Stimulated activated CD8-positive, alpha-beta memory T cell treated with anti-CD3 and anti-CD28 coated beads, Interleukin-15, amount 100 ng/mL, for 4 hours (primary cell): ENCODE results near the gene ZNF664.
"Not testable (repeated sequence)": the region's sequence is repeated elsewhere in the genome, so short reads cannot be mapped to it uniquely, and the experiment has no call there.

Experiments
- DNase-seq, 2 donors: peaks; one replicate each; pipeline ENCODE4 v3.0.0-alpha.2; 2020; ENCODE audit warnings: low read depth in 2 of 2

Gene ZNF664

GRCh38 chr12:123941624-123942237 is 31.3 kb upstream of the ZNF664 start:
- no peak for DNase-seq

GRCh38 chr12:123942238-123942653 is 30.8 kb upstream of the ZNF664 start:
- DNase-seq, result no peak

GRCh38 chr12:123942911-123943648 is 29.9 kb upstream of the ZNF664 start:
- DNase-seq, result no peak

GRCh38 chr12:123943816-123944215 is 29.2 kb upstream of the ZNF664 start:
- DNase-seq, result no peak

GRCh38 chr12:123944696-123945095 is 28.3 kb upstream of the ZNF664 start:
- DNase-seq, result no peak

GRCh38 chr12:123945287-123946151 is 27.5 kb upstream of the ZNF664 start:
- no peak for DNase-seq

GRCh38 chr12:123946152-123946515 is 26.9 kb upstream of the ZNF664 start:
- no peak for DNase-seq

GRCh38 chr12:123946516-123947505 is 26.2 kb upstream of the ZNF664 start:
- not testable (repeated sequence) for DNase-seq

GRCh38 chr12:123947531-123947930 is 25.5 kb upstream of the ZNF664 start:
- DNase-seq, result not testable (repeated sequence)

- DNase-seq, result no peak
These were observed 24.6 kb upstream of the ZNF664 start for GRCh38 chr12:123948401-123948795.

- DNase-seq, result no peak
These were observed 23.9 kb upstream of the ZNF664 start for GRCh38 chr12:123948796-123949769.

GRCh38 chr12:123949770-123950165 is 23.2 kb upstream of the ZNF664 start:
- no peak for DNase-seq

GRCh38 chr12:123950476-123951349 is 22.3 kb upstream of the ZNF664 start:
- DNase-seq, result no peak

- DNase-seq, result no peak
These were observed 21.5 kb upstream of the ZNF664 start for GRCh38 chr12:123951467-123951866.

GRCh38 chr12:123952037-123952436 is 21.0 kb upstream of the ZNF664 start:
- DNase-seq, result no peak

- DNase-seq, result no peak
These were observed 18.2 kb upstream of the ZNF664 start for GRCh38 chr12:123954647-123955350.

- DNase-seq, result no peak
These were observed 16.8 kb upstream of the ZNF664 start for GRCh38 chr12:123956249-123956648.

- DNase-seq, result no peak
These were observed 15.8 kb upstream of the ZNF664 start for GRCh38 chr12:123957196-123957595.

GRCh38 chr12:123958462-123958861 is 14.6 kb upstream of the ZNF664 start:
- no peak for DNase-seq
